AG10803 (cell line): ENCODE results near the gene HNRNPH1.
A peak's percentile ranks its signal among the peaks of the same experiment; 100 is the strongest.

Experiments
- DNase-seq: peaks from one replicate; pipeline ENCODE4 v3.0.0; 2010; ENCODE audit warnings: low read depth
- H3K4me3 ChIP-seq: 2 replicates; pipeline ENCODE4 v1.5.1; 2011; ENCODE audit warnings: mild to moderate bottlenecking, low read length, control low read depth
- TF ChIP-seq, protein P1 (sequence below): conservative IDR thresholded peaks from 2 replicates; pipeline ENCODE4 v1.5.1; 2011; ENCODE audit warnings: mild to moderate bottlenecking, low read length, control low read depth, inconsistent platforms

Gene HNRNPH1

DNA sequence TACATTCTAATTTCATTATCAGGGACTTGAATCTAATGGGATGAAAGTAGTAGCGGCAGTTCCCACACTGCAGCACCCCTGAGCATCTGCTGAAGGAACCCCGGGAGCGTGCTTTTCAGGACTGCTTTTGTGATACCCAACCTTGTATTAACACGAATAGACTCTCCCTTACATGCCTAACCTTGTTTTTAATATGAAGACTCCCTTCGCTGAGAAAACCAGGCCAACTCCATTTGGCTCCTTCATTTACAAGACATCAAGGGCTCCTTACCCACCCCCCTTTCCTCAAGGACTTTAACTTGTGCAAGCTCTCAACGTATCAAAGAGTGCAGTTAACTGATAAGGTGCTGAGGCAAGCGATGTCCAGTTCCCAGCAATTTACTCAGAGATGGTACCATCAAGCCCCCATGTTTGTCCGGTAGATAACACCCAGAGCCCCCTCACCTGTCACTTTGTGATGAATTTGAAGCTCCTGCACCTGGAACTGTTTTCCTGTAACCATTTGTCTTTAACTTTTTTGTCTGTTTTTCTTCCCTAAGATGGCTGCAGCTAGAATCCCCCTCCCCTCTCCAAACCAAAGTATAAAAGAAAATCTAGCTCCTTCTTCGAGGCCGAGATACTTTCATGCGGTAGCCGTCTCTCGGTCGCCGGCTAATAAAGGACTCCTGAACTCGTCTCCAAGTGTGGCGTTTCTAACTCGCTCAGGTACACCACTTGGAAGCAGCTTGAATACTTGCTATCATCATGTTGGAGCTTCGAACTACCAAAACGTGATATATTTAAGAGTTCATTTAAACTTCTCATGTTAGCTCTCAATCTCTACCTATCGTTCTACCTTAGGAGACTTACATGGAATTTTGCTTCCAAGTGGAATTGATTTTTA, 10.7 kb downstream of the HNRNPH1 start:
- DNase-seq = no peak
- H3K4me3 ChIP-seq = no peak overlapping the region
- TF ChIP-seq, protein P1, sequence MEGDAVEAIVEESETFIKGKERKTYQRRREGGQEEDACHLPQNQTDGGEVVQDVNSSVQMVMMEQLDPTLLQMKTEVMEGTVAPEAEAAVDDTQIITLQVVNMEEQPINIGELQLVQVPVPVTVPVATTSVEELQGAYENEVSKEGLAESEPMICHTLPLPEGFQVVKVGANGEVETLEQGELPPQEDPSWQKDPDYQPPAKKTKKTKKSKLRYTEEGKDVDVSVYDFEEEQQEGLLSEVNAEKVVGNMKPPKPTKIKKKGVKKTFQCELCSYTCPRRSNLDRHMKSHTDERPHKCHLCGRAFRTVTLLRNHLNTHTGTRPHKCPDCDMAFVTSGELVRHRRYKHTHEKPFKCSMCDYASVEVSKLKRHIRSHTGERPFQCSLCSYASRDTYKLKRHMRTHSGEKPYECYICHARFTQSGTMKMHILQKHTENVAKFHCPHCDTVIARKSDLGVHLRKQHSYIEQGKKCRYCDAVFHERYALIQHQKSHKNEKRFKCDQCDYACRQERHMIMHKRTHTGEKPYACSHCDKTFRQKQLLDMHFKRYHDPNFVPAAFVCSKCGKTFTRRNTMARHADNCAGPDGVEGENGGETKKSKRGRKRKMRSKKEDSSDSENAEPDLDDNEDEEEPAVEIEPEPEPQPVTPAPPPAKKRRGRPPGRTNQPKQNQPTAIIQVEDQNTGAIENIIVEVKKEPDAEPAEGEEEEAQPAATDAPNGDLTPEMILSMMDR = no peak

DNA sequence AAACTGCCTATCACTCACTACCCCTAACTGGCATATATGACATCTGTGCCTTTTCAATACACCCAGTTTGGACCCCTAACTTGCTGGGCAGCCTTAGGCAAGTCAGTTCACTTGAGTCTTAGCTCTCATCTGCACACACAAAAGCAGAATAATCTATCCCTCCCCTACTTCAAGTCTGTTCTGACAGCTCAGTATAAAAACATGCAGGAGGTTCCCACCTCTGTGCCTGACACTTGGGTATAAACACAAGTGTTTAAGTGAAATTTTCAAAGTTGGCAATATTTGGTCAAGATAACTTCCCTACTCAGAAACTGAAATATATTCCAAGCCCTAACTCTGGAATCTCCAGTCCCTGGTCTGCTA, 12.6 kb downstream of the HNRNPH1 start:
- no peak for DNase-seq
- no peak overlapping the region for H3K4me3 ChIP-seq
- TF ChIP-seq, protein P1 = no peak

DNA sequence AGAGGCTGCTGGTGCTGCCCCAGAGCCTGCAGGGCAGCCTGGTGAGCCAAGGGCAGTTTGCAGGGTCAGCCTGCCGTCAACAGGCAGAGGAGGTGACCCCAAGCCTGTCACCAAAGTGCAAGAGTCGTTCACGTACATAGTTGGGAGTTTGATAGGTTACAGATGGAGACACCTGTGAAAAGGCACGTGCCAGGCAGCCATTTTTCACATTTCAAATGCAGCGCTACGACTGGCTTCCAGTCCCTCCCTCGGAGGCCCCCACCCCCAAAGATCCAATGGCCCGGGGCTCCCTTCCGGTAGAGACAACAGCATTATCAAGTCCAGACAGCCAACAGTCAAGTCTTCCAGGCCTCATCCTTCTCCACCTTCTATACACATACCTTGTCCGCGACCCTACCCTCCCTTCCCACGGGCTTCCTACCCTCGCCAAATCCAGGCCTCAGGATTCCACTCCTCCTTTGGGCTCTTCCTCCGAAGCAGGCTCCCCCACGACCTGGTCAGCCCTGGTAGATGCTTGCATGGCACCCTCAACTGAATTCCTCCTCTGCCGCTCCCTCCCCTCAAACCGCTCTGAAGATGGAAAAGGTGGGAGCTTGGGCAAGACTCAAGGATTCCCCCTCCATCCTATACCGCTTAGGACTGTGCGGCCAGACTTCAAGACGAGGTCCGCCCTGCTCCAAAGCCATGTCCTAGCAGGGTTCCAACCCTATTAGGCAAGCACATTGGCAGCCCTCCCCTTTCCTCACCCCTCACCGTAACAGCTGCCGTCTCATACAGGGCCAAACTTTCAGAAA, 13.2 kb downstream of the HNRNPH1 start:
- DNase-seq = no peak
- TF ChIP-seq, protein P1 = no peak
- no peak overlapping the region for H3K4me3 ChIP-seq

DNA sequence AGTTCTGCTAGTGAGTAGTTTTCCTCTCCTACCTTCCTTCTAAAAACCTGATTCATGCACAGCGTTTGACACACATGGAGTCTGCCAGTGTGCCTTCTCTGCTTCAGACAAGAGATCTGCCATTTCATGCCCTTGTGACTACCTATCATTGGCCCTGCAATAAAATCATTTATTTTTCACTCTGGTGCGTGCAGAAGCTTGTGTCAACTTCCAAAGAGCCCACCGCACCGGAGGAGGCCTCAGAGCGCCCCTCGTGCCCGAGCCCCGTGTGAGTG, 13.7 kb downstream of the HNRNPH1 start:
- no peak for DNase-seq
- H3K4me3 ChIP-seq = no peak overlapping the region
- TF ChIP-seq, protein P1 = no peak

DNA sequence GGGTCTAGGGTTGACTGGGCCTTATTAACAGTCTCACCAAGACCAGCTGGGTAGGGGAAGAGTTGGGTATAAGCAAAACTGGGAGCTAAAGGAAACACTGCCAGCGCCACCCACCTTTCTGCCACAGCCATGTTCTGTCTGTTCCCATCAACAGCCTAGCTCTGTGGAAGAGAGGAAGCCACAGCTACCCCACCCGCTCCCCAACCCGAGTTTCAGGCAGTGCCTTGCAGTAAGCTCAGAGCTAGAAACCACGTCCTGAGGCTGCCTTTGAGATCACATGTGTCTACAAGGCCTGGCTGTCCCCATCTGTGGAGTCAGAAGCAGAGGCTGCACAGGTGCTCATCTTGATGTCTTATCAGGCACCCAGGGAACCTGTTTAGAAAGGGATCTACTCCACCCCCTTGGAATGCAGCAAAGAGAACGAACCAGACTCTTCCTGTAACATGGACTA, 15.3 kb downstream of the HNRNPH1 start:
- TF ChIP-seq, protein P1 = no peak
- DNase-seq = no peak
- H3K4me3 ChIP-seq = no peak overlapping the region

DNA sequence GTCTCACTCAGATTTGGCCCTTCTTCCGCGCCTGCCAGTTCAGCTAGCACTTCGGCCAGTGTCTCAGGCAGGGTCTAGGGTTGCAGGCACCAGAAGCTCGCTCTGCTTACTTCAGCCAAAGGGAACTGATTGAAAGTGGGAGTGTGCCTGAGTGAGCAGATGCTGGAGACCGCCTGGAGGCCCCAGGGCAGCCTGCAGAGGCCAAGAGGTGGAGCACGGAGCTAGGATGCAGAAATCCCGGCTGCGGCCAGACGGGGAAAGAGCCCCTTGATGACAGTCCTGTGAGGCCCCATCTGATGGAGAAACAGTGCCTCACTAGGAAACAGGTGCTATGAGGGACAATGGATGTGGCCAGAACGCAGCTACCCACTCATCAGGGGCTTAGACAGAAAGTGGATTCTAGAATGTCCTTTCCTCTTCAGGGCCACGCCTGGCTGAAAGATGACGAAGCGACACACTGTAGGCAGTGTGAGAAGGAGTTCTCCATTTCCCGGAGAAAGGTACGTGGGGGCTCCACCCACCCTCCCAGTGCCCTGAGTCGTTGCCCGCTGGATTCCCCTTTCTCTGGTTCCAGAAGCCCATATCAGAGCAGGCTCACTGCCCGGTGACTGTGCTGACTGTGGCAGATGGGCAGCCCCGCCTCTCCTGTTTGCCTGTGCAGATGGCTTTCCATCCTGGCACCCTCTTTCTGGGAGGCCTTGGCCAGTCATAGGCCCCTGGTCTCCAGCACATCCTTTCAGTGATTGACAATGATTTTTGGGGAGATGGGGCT, 16.1 kb downstream of the HNRNPH1 start:
- H3K4me3 ChIP-seq = no peak overlapping the region
- peak; percentile 50 for DNase-seq
- TF ChIP-seq, protein P1 = no peak
